Measurements from ENCODE around the gene MRPL14.
"Not testable (repeated sequence)": the region's sequence is repeated elsewhere in the genome, so short reads cannot be mapped to it uniquely, and the experiment has no call there.

The MRPL14 gene

DNA sequence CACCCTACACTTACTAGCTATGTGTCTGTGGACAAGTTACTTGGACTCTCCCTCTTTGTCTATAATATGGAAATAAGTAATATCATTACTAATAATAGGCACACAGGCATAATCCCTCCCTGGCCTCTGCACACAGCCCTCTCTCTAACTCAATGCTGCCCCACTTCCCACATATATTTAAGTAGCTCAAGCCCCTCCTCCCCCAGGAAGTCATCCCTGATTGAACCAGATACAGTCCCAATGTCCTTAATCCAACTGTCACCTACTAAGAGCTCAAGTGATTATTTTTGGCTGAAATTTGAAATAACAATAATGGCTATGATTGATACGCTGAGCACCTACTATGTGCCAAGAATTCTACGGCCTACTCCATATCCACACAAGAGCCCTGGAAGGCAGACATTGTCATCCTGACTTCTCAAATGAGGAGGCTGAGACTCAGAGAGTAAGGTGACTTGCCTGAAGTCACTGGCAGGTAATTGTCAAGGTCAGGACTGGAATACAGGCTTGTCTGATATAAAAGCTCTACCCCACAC, 29.4 kb downstream of the MRPL14 start:
- ATAC-seq = no peak

DNA sequence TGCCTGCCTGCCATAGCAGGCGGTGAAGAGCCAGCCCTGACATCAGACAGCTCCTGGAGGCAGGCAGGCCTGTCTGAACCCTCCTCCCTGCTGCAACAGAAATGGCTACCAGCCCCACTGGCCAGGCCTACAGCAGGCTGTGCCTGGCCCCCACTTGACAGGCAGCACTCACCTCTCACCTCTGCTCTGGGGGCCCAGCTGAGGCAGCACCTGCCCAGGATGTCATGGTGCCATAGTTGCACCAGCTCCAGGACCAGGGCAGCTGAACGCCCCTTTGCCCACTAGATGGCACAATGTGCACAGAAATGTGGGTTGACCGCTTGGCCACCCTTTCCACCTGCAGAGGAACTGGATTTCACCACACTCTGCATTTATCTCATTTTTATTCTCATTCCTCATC, 30.6 kb downstream of the MRPL14 start:
- peak; percentile 66 to 87 for ATAC-seq

GRCh38 chr6:44095243-44095623, 32.0 kb downstream of the MRPL14 start:
- ATAC-seq = not testable (repeated sequence)

DNA sequence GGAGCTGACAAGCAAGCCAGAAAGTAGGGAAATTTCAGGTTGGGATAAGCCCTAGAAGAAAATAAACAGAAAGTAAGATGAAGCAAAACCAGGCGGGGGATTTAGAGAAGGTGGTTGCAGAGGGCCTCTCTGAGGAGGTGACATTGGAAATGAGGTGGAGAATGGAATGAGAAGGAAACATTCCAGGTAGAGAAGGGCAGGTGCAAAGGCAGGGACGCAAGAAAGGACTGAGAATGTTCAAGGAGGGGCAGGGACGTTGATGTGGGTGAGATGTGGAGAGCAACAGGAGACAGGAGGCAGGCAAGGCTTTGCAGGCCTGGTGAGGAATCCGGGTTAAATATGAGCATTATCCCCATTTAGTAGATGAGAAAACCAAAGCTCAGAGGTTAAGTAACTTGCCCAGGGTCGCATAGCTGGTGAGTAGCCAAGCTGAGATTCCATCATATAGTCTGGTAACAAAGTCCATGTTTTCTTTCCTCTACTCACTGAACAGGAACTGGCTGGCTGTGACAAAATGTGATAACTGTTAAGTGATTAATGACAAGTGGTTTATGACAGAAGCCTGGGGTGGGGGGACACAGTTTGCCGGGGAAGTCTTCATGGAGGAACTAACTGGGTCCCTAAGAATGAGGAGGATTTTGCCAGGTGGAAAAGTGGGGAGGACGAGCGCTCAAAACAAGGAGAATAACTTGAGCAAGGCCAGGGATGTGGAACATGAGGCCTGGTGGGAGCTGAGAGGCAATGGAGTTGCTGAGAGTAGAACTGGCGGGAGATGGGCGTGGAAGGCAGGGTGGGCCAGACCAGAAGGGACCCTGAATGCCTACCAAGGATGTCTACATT, 32.6 kb downstream of the MRPL14 start:
- ATAC-seq = no peak

DNA sequence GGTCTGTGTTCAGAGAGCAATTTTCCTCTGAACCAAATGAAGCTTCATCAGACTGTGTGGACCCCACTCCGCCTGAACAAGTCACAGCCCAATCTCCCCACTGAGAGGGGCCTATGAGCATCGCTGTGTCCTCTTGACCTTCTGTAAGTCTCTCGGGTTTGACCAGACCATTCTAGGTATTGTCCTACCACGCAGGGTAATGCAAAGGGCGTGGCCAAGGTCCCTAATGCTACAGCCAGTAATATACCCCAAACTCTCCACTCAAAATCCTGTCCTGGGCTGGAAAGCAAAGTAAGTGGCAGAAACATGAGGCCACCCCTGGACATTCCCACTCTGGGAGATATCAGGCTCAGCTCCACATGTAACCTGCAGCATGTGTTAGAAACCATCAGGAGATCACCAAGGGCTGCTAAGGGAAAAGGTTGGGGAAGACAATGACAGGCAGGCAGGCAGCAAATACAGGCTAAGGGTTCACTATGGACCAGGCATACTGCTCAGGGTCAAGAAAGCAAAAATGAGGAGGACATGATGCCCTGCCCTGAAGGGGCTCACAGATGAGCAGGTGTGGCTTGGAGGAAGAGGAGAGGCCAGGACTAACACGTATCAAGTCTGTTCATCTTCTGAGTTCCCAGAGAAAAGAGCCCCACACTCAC, 33.4 kb downstream of the MRPL14 start:
- no peak for ATAC-seq

DNA sequence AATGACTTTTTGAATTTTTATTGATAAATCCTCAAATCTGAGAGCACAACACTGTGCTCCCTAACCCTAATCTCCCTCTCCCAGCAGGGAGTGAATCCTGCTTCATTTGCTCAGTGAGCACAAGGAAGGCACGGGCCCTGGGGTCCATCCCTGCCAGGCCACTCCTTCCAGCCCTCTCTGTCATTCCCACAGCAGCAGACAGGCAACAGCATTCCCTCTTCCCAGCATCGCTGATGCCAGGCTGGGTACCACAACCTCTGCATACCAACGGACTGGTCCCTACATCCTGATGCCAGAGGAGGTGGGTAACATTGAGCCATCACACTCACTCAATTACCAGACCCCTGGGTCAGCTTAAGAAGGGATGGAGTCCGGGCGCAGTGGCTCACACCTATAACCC, 34.2 kb downstream of the MRPL14 start:
- ATAC-seq = no peak

GRCh38 chr6:44091981-44092884, 35.0 kb downstream of the MRPL14 start:
- no peak for ATAC-seq

DNA sequence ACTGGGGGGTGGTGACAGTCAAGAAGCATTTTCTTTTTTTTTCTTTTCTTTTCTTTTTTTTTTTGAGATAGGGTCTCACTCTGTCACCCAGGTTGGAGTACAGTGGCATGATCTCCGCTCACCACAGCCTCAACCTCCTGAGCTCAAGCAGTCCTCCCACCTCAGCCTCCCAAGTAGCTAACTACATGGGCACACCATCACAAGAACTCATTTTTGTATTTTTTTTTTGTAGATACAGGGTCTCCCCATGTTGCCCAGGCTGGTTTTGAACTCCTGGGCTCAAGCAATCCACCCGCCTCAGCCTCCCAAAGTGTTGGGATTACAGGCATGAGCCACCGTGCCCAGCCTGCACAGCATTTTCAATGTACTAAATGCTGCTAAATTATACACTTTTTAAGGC, 35.9 kb downstream of the MRPL14 start:
- not testable (repeated sequence) for ATAC-seq

GRCh38 chr6:44090465-44090864, 36.8 kb downstream of the MRPL14 start:
- ATAC-seq = no peak

DNA sequence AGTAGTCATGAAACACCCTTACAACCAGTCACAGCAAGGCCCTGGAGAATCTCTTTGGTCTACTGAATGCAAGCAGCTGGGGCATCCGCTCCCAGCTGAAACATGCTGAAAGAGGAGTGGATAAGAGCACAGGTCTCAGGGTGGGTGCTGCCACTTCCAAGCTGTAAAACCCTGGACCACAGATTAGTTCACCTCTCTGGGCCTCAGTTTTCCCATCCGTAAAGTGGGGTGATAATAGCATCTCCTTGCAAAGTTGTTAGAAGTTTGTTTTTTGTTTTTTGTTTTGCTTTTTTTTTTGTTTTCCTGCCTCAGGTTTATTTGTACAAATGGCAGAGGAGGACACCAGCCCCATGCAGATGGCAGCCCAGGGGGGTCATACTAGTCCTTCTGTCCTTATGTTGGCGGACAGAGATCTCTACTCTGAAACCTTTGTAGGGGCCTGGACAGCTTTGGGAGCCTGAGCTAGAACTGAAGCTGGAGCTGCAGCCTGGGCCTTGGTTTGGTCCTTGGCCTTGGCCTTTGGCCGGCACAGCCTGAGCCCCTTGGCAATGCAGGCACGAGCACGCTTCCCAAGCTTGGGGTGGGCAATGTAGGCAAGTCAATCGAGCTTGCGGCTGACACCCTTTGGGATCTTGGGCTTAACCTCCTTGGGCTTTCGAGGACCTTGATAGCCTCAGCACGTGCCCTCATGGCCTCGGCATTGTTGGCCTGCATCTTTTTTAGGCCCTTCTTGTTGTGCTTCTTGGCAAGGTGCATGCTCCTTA, 38.2 kb downstream of the MRPL14 start:
- ATAC-seq = no peak

GRCh38 chr6:44087623-44088022, 39.6 kb downstream of the MRPL14 start:
- ATAC-seq = no peak

GRCh38 chr6:44086931-44087574, 40.2 kb downstream of the MRPL14 start:
- ATAC-seq = no peak

DNA sequence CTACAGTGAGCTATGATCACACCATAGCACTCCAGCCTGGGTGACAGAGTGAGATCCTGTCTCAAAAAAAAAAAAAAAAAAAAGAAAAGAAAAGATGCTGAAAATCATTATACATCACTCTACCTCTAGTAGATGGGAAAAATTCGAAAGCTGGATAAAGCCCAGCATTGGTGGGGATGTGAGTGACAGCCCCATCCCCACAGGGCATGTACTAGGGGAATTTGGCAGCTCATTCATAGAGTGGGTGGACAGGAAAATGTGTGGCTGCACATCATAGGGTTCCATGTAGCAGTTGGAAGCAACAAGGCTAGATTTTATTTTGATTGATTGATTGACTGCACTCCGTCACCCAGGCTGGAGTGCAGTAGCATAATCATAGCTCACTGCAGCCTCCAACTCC, 42.0 kb downstream of the MRPL14 start:
- ATAC-seq = no peak

- no peak for ATAC-seq
These were observed 42.8 kb downstream of the MRPL14 start for GRCh38 chr6:44084231-44085014.

DNA sequence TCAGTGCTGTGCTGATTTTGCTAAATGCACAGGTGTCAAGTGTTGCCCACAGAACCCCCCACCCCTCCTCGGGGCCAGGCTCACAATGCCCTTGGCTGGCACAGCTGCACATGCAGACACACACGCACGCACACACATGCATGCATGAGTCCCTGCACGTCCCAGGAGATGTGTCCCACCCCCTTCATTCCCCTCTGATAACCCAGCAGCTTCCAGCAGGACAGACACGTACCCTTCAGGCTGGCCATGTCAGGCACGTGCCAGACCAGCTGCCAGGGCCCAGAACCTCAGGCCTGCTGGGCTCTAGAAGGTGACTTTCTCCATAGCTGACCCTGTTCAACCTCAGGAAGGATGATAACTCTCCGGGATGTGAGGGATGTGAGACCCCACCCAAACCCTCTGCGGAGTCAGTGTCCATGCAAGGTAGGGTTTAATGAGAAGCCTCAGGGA, 44.4 kb downstream of the MRPL14 start:
- ATAC-seq = no peak

GRCh38 chr6:44081753-44082152, 45.5 kb downstream of the MRPL14 start:
- no peak for ATAC-seq

- no peak for ATAC-seq
These were observed 46.4 kb downstream of the MRPL14 start for GRCh38 chr6:44080561-44081521.

DNA sequence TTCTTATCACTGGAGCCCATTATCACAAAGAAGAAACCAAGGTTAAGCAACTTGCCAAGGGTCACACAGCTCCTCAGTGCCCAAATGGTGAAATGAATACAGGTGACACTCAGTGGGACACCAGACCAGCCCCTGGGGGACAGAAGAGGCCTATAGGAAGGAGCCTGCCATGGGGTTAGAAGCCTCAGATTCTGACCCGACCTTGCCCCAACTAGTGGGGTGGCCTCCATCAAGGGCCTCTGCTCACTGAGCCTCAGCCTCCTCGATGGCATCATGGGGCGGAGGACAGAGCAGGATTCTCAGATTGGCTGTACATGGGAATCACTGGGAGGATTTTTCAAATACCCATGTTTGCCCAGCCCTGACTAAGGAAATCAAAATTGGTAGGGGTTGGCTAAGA, 47.6 kb downstream of the MRPL14 start:
- no peak for ATAC-seq

Data from activated CD4-positive, CD25-positive, alpha-beta regulatory T cell treated with anti-CD3 and anti-CD28 coated beads, Interleukin-2, amount 50 U/mL, for 24 hours (primary cell).